DMS153 (cell line): ENCODE results near the gene RAB43.

Source experiments
- DNase-seq: peaks from one replicate; lab custom pipeline; 2025; lab: John Stamatoyannopoulos, UW

RAB43 gene

GRCh38 chr3:129038121-129038855 lies 83.3 kb downstream of the RAB43 start:
- no peak for DNase-seq
